ENCODE data around the gene GABRR1.

GRCh38 chr6:89161326-89162046 lies 55.7 kb downstream of the GABRR1 start:
- no peak for TF ChIP-seq POLR2A (IDR thresholded peaks at IDR 0.05; ENCODE audit: low read depth, low read length)
- no peak for TF ChIP-seq POLR2AphosphoS5 (IDR thresholded peaks at IDR 0.05; ENCODE audit: low read depth, low read length)
